HepG2 (cell line): ENCODE results near the gene RPS6KB1. TPM values are rescaled to one million over a fixed set of nuclear protein-coding genes. Genes with fewer than 3 reads are reported as not detected.

Source experiments
- GATA4 ChIP-seq: sonication (generic); IDR thresholded peaks from 2 replicates; pipeline ENCODE4 v1.6.1; 2016; ENCODE audit warnings: antibody characterized with exemption, low read depth, borderline replicate concordance
- JUNB ChIP-seq: sonication (generic); formaldehyde crosslinking; IDR thresholded peaks from 2 replicates; pipeline ENCODE4 v1.8.0; 2022; ENCODE audit warnings: missing genetic modification reagents, mild to moderate bottlenecking, borderline replicate concordance
- KLF6 ChIP-seq: IDR thresholded peaks from 2 replicates; pipeline ENCODE4 v1.8.0; 2016; ENCODE audit warnings: missing biosample characterization, missing genetic modification reagents
- MXD1 ChIP-seq: sonication (generic); formaldehyde crosslinking; IDR thresholded peaks from 2 replicates; pipeline ENCODE4 v1.4.0; 2020; ENCODE audit warnings: mild to moderate bottlenecking, missing genetic modification reagents
- RNF2 ChIP-seq: fragments of 450-650 bp; conservative IDR thresholded peaks from 2 replicates; pipeline ENCODE4 v1.6.1; 2016; ENCODE audit warnings: low read depth
- SKI ChIP-seq: fragments of 450-650 bp; IDR thresholded peaks from one replicate; pipeline ENCODE4 v1.6.1; 2018; ENCODE audit warnings: mild to moderate bottlenecking; ENCODE audit not compliant: partially characterized antibody
- SMAD3 ChIP-seq: sonication (generic); formaldehyde crosslinking; IDR thresholded peaks from 2 replicates; pipeline ENCODE4 v1.4.0; 2020; ENCODE audit warnings: missing genetic modification reagents
- SMC3 ChIP-seq: IDR thresholded peaks from 2 replicates; pipeline ENCODE4 v1.6.1; 2011; ENCODE audit warnings: low read length, improper control_type of control experiment
- SNAI1 ChIP-seq: sonication (generic); formaldehyde crosslinking; IDR thresholded peaks from 2 replicates; pipeline ENCODE4 v1.5.0; 2020; ENCODE audit warnings: mild to moderate bottlenecking, missing genetic modification reagents, borderline replicate concordance
- SPEN ChIP-seq: sonication (generic); formaldehyde crosslinking; IDR thresholded peaks from 2 replicates; pipeline ENCODE4 v1.5.1; 2020; ENCODE audit warnings: low read depth, mild to moderate bottlenecking, missing genetic modification reagents
- TEF ChIP-seq: sonication (generic); formaldehyde crosslinking; IDR thresholded peaks from 2 replicates; pipeline ENCODE4 v1.5.0; 2020; ENCODE audit warnings: missing genetic modification reagents
- TFDP2 ChIP-seq: sonication (generic); formaldehyde crosslinking; IDR thresholded peaks from 2 replicates; pipeline ENCODE4 v1.4.0; 2020; ENCODE audit warnings: missing genetic modification reagents
- THAP7 ChIP-seq: sonication (generic); formaldehyde crosslinking; IDR thresholded peaks from 2 replicates; pipeline ENCODE4 v1.8.1; 2023; ENCODE audit warnings: mild to moderate bottlenecking, missing genetic modification reagents
- THAP9 ChIP-seq: sonication (generic); formaldehyde crosslinking; IDR thresholded peaks from 2 replicates; pipeline ENCODE4; 2020; ENCODE audit warnings: missing genetic modification reagents, mild to moderate bottlenecking, borderline replicate concordance
- ZBTB43 ChIP-seq: sonication (generic); formaldehyde crosslinking; conservative IDR thresholded peaks from 2 replicates; pipeline ENCODE4 v1.4.0; 2020; ENCODE audit warnings: missing genetic modification reagents
- ZBTB7A ChIP-seq: sonication (generic); formaldehyde crosslinking; IDR thresholded peaks from 2 replicates; pipeline ENCODE4 v1.8.0; 2022; ENCODE audit warnings: mild to moderate bottlenecking, missing genetic modification reagents
- ZBTB7B ChIP-seq: sonication (generic); formaldehyde crosslinking; IDR thresholded peaks from 2 replicates; pipeline ENCODE4 v1.4.0; 2020; ENCODE audit warnings: missing genetic modification reagents
- ZMYM3 ChIP-seq: sonication (generic); formaldehyde crosslinking; IDR thresholded peaks from 2 replicates; pipeline ENCODE4 v1.5.1; 2020; ENCODE audit warnings: mild to moderate bottlenecking, missing genetic modification reagents
- ZNF263 ChIP-seq: sonication (generic); formaldehyde crosslinking; IDR thresholded peaks from 2 replicates; pipeline ENCODE4 v1.4.0; 2020; ENCODE audit warnings: missing genetic modification reagents
- ZNF337 ChIP-seq: sonication (generic); formaldehyde crosslinking; IDR thresholded peaks from 2 replicates; pipeline ENCODE4 v1.5.1; 2020; ENCODE audit warnings: missing genetic modification reagents, low read depth, mild to moderate bottlenecking, borderline replicate concordance
- ZNF607 ChIP-seq: sonication (generic); formaldehyde crosslinking; IDR thresholded peaks from 2 replicates; pipeline ENCODE4 v1.5.1; 2020; ENCODE audit warnings: missing genetic modification reagents, mild to moderate bottlenecking, borderline replicate concordance
- ZNF7 ChIP-seq: IDR thresholded peaks from 2 replicates; pipeline ENCODE4 v1.6.1; 2016; ENCODE audit warnings: missing biosample characterization, missing genetic modification reagents
- polyA plus RNA-seq, 8 experiments: library from polyadenylated mRNA; depleted of rRNA in 3 of 8; stranded (reverse) in 7 of 8; unstranded in 1 of 8; fragments of >200 nt; fragmentation: Illumina TruSeq in 4 of 8; extraction: Trizol in 4 of 8; gene quantifications; 2 replicates each; pipeline versions ENCODE4 v1.2.1 to v1.2.3, GENCODE V29; 2011 to 2016; ENCODE audit warnings: low read depth in 4 of 8, missing spikeins in 1 of 8, mixed read lengths in 1 of 8; ENCODE audit not compliant: insufficient read depth in 1 of 8
- total RNA-seq, 5 experiments: library from RNA; depleted of rRNA; stranded (reverse); fragments of >200 nt; fragmentation: Illumina TruSeq; extraction: Trizol; gene quantifications; 2 replicates each; pipeline ENCODE4 v1.2.3, GENCODE V29; 2016; ENCODE audit warnings: low read depth in 1 of 5

The RPS6KB1 gene
- total and polyA plus RNA-seq, 2 of the 13 experiments (the other 11 are each of a cell fraction or from before 2014, with no cell fraction given) = 16.5 to 42.2 TPM

- TF ChIP-seq KLF6 = peak; percentile 50; the same call in 1 of the 2 replicates
- no peak; the same call in 1 of the 2 replicates for TF ChIP-seq SMAD3 (CRISPR knock-in tag)
- TF ChIP-seq ZBTB7B = peak; percentile 33; the same call in 1 of the 2 replicates
- no peak for TF ChIP-seq ZNF337
- peak; percentile 96 for TF ChIP-seq SKI
- no peak; the same call in none of the 2 replicates for TF ChIP-seq SNAI1 (CRISPR knock-in tag)
- TF ChIP-seq TEF (CRISPR knock-in tag) = no peak
- TF ChIP-seq ZMYM3 (CRISPR knock-in tag) = no peak
- no peak for TF ChIP-seq ZNF7
- peak; percentile 98 for TF ChIP-seq RNF2
- TF ChIP-seq THAP9 = peak; percentile 84; the same call in 1 of the 2 replicates
- TF ChIP-seq SPEN = no peak
- no peak; the same call in 1 of the 2 replicates for TF ChIP-seq GATA4
- no peak for TF ChIP-seq ZNF263
- TF ChIP-seq SMC3 = no peak
- no peak for TF ChIP-seq ZBTB43
- no peak; the same call in 1 of the 2 replicates for TF ChIP-seq ZBTB7A (CRISPR knock-in tag)
- TF ChIP-seq MXD1 (CRISPR knock-in tag) = peak; percentile 70; the same call in 1 of the 2 replicates
- peak; percentile 46 for TF ChIP-seq TFDP2
- peak; percentile 81; the same call in 1 of the 2 replicates for TF ChIP-seq ZNF607 (CRISPR knock-in tag)
- TF ChIP-seq JUNB (CRISPR knock-in tag) = no peak
- TF ChIP-seq THAP7 = no peak
These were observed 71.8 kb downstream of the RPS6KB1 start, which contains the start of gene RNFT1 (continued) for GRCh38 chr17:59964482-59965328.
